Measurements from ENCODE around the gene BTRC.
"Not testable (repeated sequence)": the region's sequence is repeated elsewhere in the genome, so short reads cannot be mapped to it uniquely, and the experiment has no call there.

BTRC gene

GRCh38 chr10:101346177-101346576 is 7.8 kb upstream of the BTRC start:
- DNase-seq (ENCODE audit: low read depth): no peak

GRCh38 chr10:101351017-101351416 is 2.9 kb upstream of the BTRC start:
- no peak for DNase-seq (ENCODE audit: low read depth)

- DNase-seq (ENCODE audit: low read depth): no peak
Measured at GRCh38 chr10:101351477-101351876, 2.5 kb upstream of the BTRC start.

- DNase-seq (ENCODE audit: low read depth): not testable (repeated sequence)
Measured at GRCh38 chr10:101352857-101353256, 1.1 kb upstream of the BTRC start.

- DNase-seq (ENCODE audit: low read depth): peak; percentile 17
Measured at GRCh38 chr10:101354328-101355071, 535 bp downstream of the BTRC start.

- DNase-seq (ENCODE audit: low read depth): no peak
Measured at GRCh38 chr10:101355072-101355706, 1.2 kb downstream of the BTRC start.

- DNase-seq (ENCODE audit: low read depth): no peak
Measured at GRCh38 chr10:101356132-101356531, 2.2 kb downstream of the BTRC start.

GRCh38 chr10:101357958-101358357 is 4.0 kb downstream of the BTRC start:
- DNase-seq (ENCODE audit: low read depth): no peak

GRCh38 chr10:101358706-101359300 is 4.8 kb downstream of the BTRC start:
- no peak for DNase-seq (ENCODE audit: low read depth)

GRCh38 chr10:101360090-101360489 is 6.1 kb downstream of the BTRC start:
- not testable (repeated sequence) for DNase-seq (ENCODE audit: low read depth)

GRCh38 chr10:101360841-101361240 is 6.9 kb downstream of the BTRC start:
- DNase-seq (ENCODE audit: low read depth): not testable (repeated sequence)

GRCh38 chr10:101363850-101364400 is 10.0 kb downstream of the BTRC start:
- DNase-seq (ENCODE audit: low read depth): no peak

GRCh38 chr10:101364721-101365120 is 10.8 kb downstream of the BTRC start:
- DNase-seq (ENCODE audit: low read depth): no peak

GRCh38 chr10:101367569-101368453 is 13.8 kb downstream of the BTRC start:
- DNase-seq (ENCODE audit: low read depth): no peak

- DNase-seq (ENCODE audit: low read depth): no peak
Measured at GRCh38 chr10:101373063-101373462, 19.1 kb downstream of the BTRC start.

- DNase-seq (ENCODE audit: low read depth): not testable (repeated sequence)
Measured at GRCh38 chr10:101373993-101374392, 20.0 kb downstream of the BTRC start.

GRCh38 chr10:101375076-101375475 is 21.1 kb downstream of the BTRC start:
- DNase-seq (ENCODE audit: low read depth): no peak

GRCh38 chr10:101379663-101380352 is 25.8 kb downstream of the BTRC start:
- no peak for DNase-seq (ENCODE audit: low read depth)

GRCh38 chr10:101380353-101381017 is 26.5 kb downstream of the BTRC start:
- DNase-seq (ENCODE audit: low read depth): no peak

GRCh38 chr10:101385866-101386658 is 32.1 kb downstream of the BTRC start:
- DNase-seq (ENCODE audit: low read depth): no peak
